ENCODE data around the gene ELAVL2.

DNA sequence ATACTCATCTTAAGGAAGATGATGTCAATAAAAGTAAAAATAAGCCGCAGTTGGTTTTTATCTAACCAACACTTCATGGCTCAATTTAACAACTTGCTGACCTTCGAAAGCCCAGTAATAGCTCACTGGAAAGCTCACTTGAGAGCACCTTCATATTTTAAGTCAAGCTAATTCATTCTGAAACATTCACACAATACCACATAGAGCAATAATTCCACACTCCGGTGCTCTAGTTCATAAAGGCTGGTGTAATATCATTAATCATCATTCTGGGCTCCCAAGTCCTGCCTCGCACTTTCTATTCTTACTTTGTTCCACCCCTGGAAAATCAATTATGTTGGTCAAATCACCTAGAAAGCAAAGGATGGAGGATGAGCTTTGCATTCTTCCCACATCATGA is 74.4 kb downstream of the ELAVL2 start:
- TF ChIP-seq, protein P1, sequence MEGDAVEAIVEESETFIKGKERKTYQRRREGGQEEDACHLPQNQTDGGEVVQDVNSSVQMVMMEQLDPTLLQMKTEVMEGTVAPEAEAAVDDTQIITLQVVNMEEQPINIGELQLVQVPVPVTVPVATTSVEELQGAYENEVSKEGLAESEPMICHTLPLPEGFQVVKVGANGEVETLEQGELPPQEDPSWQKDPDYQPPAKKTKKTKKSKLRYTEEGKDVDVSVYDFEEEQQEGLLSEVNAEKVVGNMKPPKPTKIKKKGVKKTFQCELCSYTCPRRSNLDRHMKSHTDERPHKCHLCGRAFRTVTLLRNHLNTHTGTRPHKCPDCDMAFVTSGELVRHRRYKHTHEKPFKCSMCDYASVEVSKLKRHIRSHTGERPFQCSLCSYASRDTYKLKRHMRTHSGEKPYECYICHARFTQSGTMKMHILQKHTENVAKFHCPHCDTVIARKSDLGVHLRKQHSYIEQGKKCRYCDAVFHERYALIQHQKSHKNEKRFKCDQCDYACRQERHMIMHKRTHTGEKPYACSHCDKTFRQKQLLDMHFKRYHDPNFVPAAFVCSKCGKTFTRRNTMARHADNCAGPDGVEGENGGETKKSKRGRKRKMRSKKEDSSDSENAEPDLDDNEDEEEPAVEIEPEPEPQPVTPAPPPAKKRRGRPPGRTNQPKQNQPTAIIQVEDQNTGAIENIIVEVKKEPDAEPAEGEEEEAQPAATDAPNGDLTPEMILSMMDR (conservative IDR thresholded peaks at IDR 0.05; ENCODE audit: low read depth, low read length), result no peak
- no peak for TF ChIP-seq EZH2 (IDR thresholded peaks at IDR 0.05; ENCODE audit: borderline replicate concordance, low read depth, low read length, poor library complexity, severe bottlenecking)
